Measurements from ENCODE around the gene MAEA. TPM values are rescaled to one million over a fixed set of nuclear protein-coding genes. Genes with fewer than 3 reads are reported as not detected.
A peak's percentile ranks its signal among the peaks of the same experiment; 100 is the strongest.

MAEA gene
- polyA plus RNA-seq, 1 experiment: 94.4 TPM

GRCh38 chr4:1354983-1355275 is 65.2 kb downstream of the MAEA start:
- POLR2A ChIA-PET: no interaction called here
- no peak for TF ChIP-seq CTCF (IDR thresholded peaks at IDR 0.05; ENCODE audit: insufficient read depth, low read depth, low read length)

GRCh38 chr4:1355378-1355777 is 65.7 kb downstream of the MAEA start:
- ChIA-PET POLR2A (no interaction called here), CTCF (interaction anchor here (0.5 to 9.9 kb wide), 30 partner anchors 8 to 374 kb away, joined by 3 to 103 read pairs (median 4); partner anchors contain the start of gene UVSSA)
- Histone ChIP-seq H3K27me3 (ENCODE audit: control insufficient read depth, insufficient read depth, low read length) (no peaks in the 10 kb centered on the region), H3K4me3 (ENCODE audit: low read depth, low read length) (no peak overlapping the region), H3K36me3 (ENCODE audit: control insufficient read depth, insufficient read depth, low read length) (peaks cover 20% of the 10 kb centered on the region)
- no peak for TF ChIP-seq CTCF (IDR thresholded peaks at IDR 0.05; ENCODE audit: insufficient read depth, low read depth, low read length)
- DNase-seq (ENCODE audit: low read depth): no peak

More at GRCh38 chr4:1354983-1355275, 65.2 kb downstream of the MAEA start:
- CTCF ChIA-PET: interaction anchor here (0.5 to 9.9 kb wide), 11 partner anchors 14 to 338 kb away, joined by 3 to 103 read pairs (median 5); no protein-coding TSS in a partner anchor
- H3K27me3 ChIP-seq (ENCODE audit: control insufficient read depth, insufficient read depth, low read length): no peaks in the 10 kb centered on the region
- H3K36me3 ChIP-seq (ENCODE audit: control insufficient read depth, insufficient read depth, low read length): peaks cover 20% of the 10 kb centered on the region
- H3K4me3 ChIP-seq (ENCODE audit: low read depth, low read length): no peak overlapping the region
- no peak for DNase-seq (ENCODE audit: low read depth)

- POLR2A ChIA-PET: interaction anchor here (0.8 kb wide), 1 partner anchor 10 kb away, joined by 3 read pairs; the partner anchor contains the start of gene UVSSA
- H3K4me3 ChIP-seq (ENCODE audit: low read depth, low read length): no peak overlapping the region
- H3K27me3 ChIP-seq (ENCODE audit: control insufficient read depth, insufficient read depth, low read length): no peaks in the 10 kb centered on the region
- peak; percentile 89 for TF ChIP-seq CTCF (IDR thresholded peaks at IDR 0.05; ENCODE audit: insufficient read depth, low read depth, low read length)
- no peak for DNase-seq (ENCODE audit: low read depth)
- peaks cover 20% of the 10 kb centered on the region for H3K36me3 ChIP-seq (ENCODE audit: control insufficient read depth, insufficient read depth, low read length)
- CTCF ChIA-PET: interaction anchor here (0.6 to 9.9 kb wide), 37 partner anchors 9 to 373 kb away, joined by 3 to 103 read pairs (median 4); partner anchors contain the start of gene UVSSA
Observed at GRCh38 chr4:1356181-1356998, 66.7 kb downstream of the MAEA start.

GRCh38 chr4:1357356-1358248 is 67.9 kb downstream of the MAEA start:
- no peak for DNase-seq (ENCODE audit: low read depth)
- H3K4me3 ChIP-seq (ENCODE audit: low read depth, low read length): no peak overlapping the region
- H3K27me3 ChIP-seq (ENCODE audit: control insufficient read depth, insufficient read depth, low read length): no peaks in the 10 kb centered on the region
- POLR2A ChIA-PET: no interaction called here
- TF ChIP-seq CTCF (IDR thresholded peaks at IDR 0.05; ENCODE audit: insufficient read depth, low read depth, low read length): no peak
- CTCF ChIA-PET: interaction anchor here (0.7 to 9.9 kb wide), 10 partner anchors 8 to 365 kb away, joined by 3 to 103 read pairs (median 8); partner anchors contain the start of gene UVSSA
- peaks cover 15% of the 10 kb centered on the region for H3K36me3 ChIP-seq (ENCODE audit: control insufficient read depth, insufficient read depth, low read length)

All from BJ (cell line).